ENCODE measurements around the gene DBF4. TPM values are rescaled to one million over a fixed set of nuclear protein-coding genes. Genes with fewer than 3 reads are reported as not detected.
A peak's percentile ranks its signal among the peaks of the same experiment; 100 is the strongest.
"Not testable (repeated sequence)": the region's sequence is repeated elsewhere in the genome, so short reads cannot be mapped to it uniquely, and the experiment has no call there.

DBF4 gene
- total RNA-seq (2022), result 22.0 and 28.4 TPM in 2 replicates
- percentile 87 among the genes with signal in this experiment for Bru-seq, nascent RNA
- BruChase-seq, experiment 1, labeled RNA remaining after a 6-hour chase, result percentile 55 among the genes with signal in this experiment
- percentile 76 among the genes with signal in this experiment for BruChase-seq, experiment 2, labeled RNA remaining after a 2-hour chase
- long read RNA-seq, transcript DBF4-201 (12 exons, 3,907 nt), result major isoform, 9 of 19 reads
- long read RNA-seq, partial matches to known transcripts, result 0 of 19 reads
- long read RNA-seq, other reads (novel, unspliced or antisense), result 7 of 19 reads

- Mint-ChIP-seq H3K4me3 (ENCODE audit: low read depth, unreplicated experiment) (peak within 1 kb of the TSS; percentile 94), H3K27ac (ENCODE audit: unreplicated experiment) (peak within 1 kb of the TSS; percentile 91), H3K27me3 (ENCODE audit: unreplicated experiment) (no peaks in the 10 kb centered on the region), H3K36me3 (ENCODE audit: insufficient read depth, unreplicated experiment) (peaks cover 31% of the 10 kb centered on the region), H3K9me3 (ENCODE audit: low read depth, unreplicated experiment) (no peaks in the 10 kb centered on the region), H3K4me1 (ENCODE audit: low read depth, unreplicated experiment) (peaks cover 30% of the 10 kb centered on the region)
- no TSS peak for BruUV-seq (replicated peaks)
- intact Hi-C loops (cut with micrococcal nuclease; ENCODE audit: unreplicated experiment), result no loop called here
- no peak for TF ChIP-seq CTCF (IDR thresholded peaks at IDR 0.05; ENCODE audit: unreplicated experiment)
- CTCF ChIA-PET, result no interaction called here
- DNase-seq, result peak; percentile 96
Observed at GRCh38 chr7:87876040-87876868, at the start of gene DBF4, which contains the start of gene SLC25A40. Gene DBF4, plus strand, starts transcription at chr7:87876493. Its CDS starts 240 bp downstream, at chr7:87876733. Gene SLC25A40, minus strand, starts transcription at chr7:87876360. Its CDS starts 17,633 bp downstream, at chr7:87858727.

GRCh38 chr7:87828383-87828782, 47.9 kb upstream of the DBF4 start:
- H3K27me3 Mint-ChIP-seq (ENCODE audit: unreplicated experiment); H3K36me3 Mint-ChIP-seq (ENCODE audit: insufficient read depth, unreplicated experiment); CTCF ChIA-PET; H3K27ac Mint-ChIP-seq (ENCODE audit: unreplicated experiment); intact Hi-C loops (cut with micrococcal nuclease; ENCODE audit: unreplicated experiment); H3K9me3 Mint-ChIP-seq (ENCODE audit: low read depth, unreplicated experiment); H3K4me3 Mint-ChIP-seq (ENCODE audit: low read depth, unreplicated experiment); BruUV-seq (replicated peaks); H3K4me1 Mint-ChIP-seq (ENCODE audit: low read depth, unreplicated experiment); DNase-seq: not testable (repeated sequence)

- DNase-seq, result no peak
- Mint-ChIP-seq H3K36me3 (ENCODE audit: insufficient read depth, unreplicated experiment) (no peaks in the 10 kb centered on the region), H3K4me3 (ENCODE audit: low read depth, unreplicated experiment) (no peak overlapping the region), H3K4me1 (ENCODE audit: low read depth, unreplicated experiment) (no peaks in the 10 kb centered on the region), H3K9me3 (ENCODE audit: low read depth, unreplicated experiment) (no peaks in the 10 kb centered on the region), H3K27ac (ENCODE audit: unreplicated experiment) (no peak overlapping the region), H3K27me3 (ENCODE audit: unreplicated experiment) (no peaks in the 10 kb centered on the region)
- CTCF ChIA-PET, result no interaction called here
- TF ChIP-seq CTCF (IDR thresholded peaks at IDR 0.05; ENCODE audit: unreplicated experiment), result no peak
- no TSS peak for BruUV-seq (replicated peaks)
- intact Hi-C loops (cut with micrococcal nuclease; ENCODE audit: unreplicated experiment), result no loop called here
Observed at GRCh38 chr7:87831097-87831496, 45.2 kb upstream of the DBF4 start.

- CTCF ChIA-PET, result no interaction called here
- no peak overlapping the region for H3K27ac Mint-ChIP-seq (ENCODE audit: unreplicated experiment)
Observed at GRCh38 chr7:87833130-87833529, 43.2 kb upstream of the DBF4 start.

More at GRCh38 chr7:87833130-87833529, 43.2 kb upstream of the DBF4 start:
- intact Hi-C loops (cut with micrococcal nuclease; ENCODE audit: unreplicated experiment), result no loop called here
- Mint-ChIP-seq H3K36me3 (ENCODE audit: insufficient read depth, unreplicated experiment) (no peaks in the 10 kb centered on the region), H3K4me1 (ENCODE audit: low read depth, unreplicated experiment) (no peaks in the 10 kb centered on the region), H3K9me3 (ENCODE audit: low read depth, unreplicated experiment) (no peaks in the 10 kb centered on the region), H3K27me3 (ENCODE audit: unreplicated experiment) (no peaks in the 10 kb centered on the region), H3K4me3 (ENCODE audit: low read depth, unreplicated experiment) (no peak overlapping the region)
- DNase-seq, result no peak
- no TSS peak for BruUV-seq (replicated peaks)
- no peak for TF ChIP-seq CTCF (IDR thresholded peaks at IDR 0.05; ENCODE audit: unreplicated experiment)
